Upper lobe of left lung (tissue), 6 donors: Measurements from ENCODE around the gene TEX44. TPM values are rescaled to one million over a fixed set of nuclear protein-coding genes. Genes with fewer than 3 reads are reported as not detected.

Source experiments
- ATAC-seq, 2 donors: fragments of 200-7000 bp; cut with Tn5 transposase; one replicate each; pipeline ENCODE4 v1.9.1; 2022; ENCODE audit warnings: mild to moderate bottlenecking in 2 of 2, moderate library complexity in 2 of 2; ENCODE audit not compliant: low FRiP score in 2 of 2
- DNase-seq, 2 donors: peaks; one replicate each; pipeline ENCODE4 v3.0.0-alpha.2; 2019 to 2020
- H3K27ac ChIP-seq, 4 donors: fragments of 200-600 bp; sonication (generic); one replicate each; pipeline ENCODE4 v1.5.1; 2016 to 2019
- H3K27me3 ChIP-seq, 4 donors: fragments of 200-600 bp; sonication (generic); one replicate each; pipeline ENCODE4 v1.5.1; 2017 to 2019
- H3K36me3 ChIP-seq, 4 donors: fragments of 200-600 bp; sonication (generic); one replicate each; pipeline ENCODE4 v1.5.1; 2016 to 2019
- H3K4me1 ChIP-seq, 4 donors: fragments of 200-600 bp; sonication (generic); one replicate each; pipeline ENCODE4 v1.5.1; 2018 to 2019
- H3K4me3 ChIP-seq, 4 donors: fragments of 200-600 bp; sonication (generic); one replicate each; pipeline ENCODE4 v1.5.1; 2017 to 2019; ENCODE audit warnings: mild to moderate bottlenecking in 2 of 4, moderate library complexity in 1 of 4
- H3K9me3 ChIP-seq, 4 donors: fragments of 200-600 bp; sonication (generic); one replicate each; pipeline ENCODE4 v1.5.1; 2018 to 2019
- CTCF ChIP-seq, 6 experiments: fragments of 450-650 bp in 4 of 6; fragments of 200-600 bp in 2 of 6; sonication (generic) in 2 of 6; IDR thresholded peaks; one replicate each; pipeline ENCODE4 v1.5.1; 2016 to 2019; ENCODE audit warnings: antibody characterized with exemption in 6 of 6
- EP300 ChIP-seq, 4 donors: sonication (generic); formaldehyde crosslinking; IDR thresholded peaks; one replicate each; pipeline ENCODE4 v1.5.1; 2017; ENCODE audit warnings: antibody characterized with exemption in 4 of 4, control low read depth in 2 of 4
- POLR2A ChIP-seq, 4 donors: fragments of 450-650 bp; IDR thresholded peaks; one replicate each; pipeline ENCODE4 v1.5.1; 2016 to 2017; ENCODE audit warnings: antibody characterized with exemption in 4 of 4, mild to moderate bottlenecking in 2 of 4
- POLR2AphosphoS5 ChIP-seq, 2 donors: sonication (generic); formaldehyde crosslinking; IDR thresholded peaks; one replicate each; pipeline ENCODE4 v1.5.1; 2017; ENCODE audit warnings: antibody characterized with exemption in 2 of 2
- WGBS, 2 donors: methylation state at CpG; one replicate each; pipeline ENCODE4 v1.1.5; 2017 to 2018; 5-methylcytosine and 5-hydroxymethylcytosine counted together
- total RNA-seq, 6 donors: library from RNA; depleted of rRNA in 4 of 6; stranded (reverse); fragments of >200 nt in 4 of 6; gene quantifications; one replicate each; pipeline versions ENCODE4 v1.1.0 to v1.2.1, GENCODE V29; 2016 to 2021
- donor health status: DM: no; HTN: no; CAD: no; lungs with moderate emphysema.
- donor health status: DM: no; HTN: yes; CAD: no; lungs with severe emphysema.

Gene TEX44
- total RNA-seq, 6 donors from 2014 or later, result not detected

- Histone ChIP-seq H3K36me3 (no peaks in the 10 kb centered on the region), H3K27me3 (no peaks in the 10 kb centered on the region), H3K4me1 (peaks cover 15 to 35% (median 30%) of the 10 kb centered on the region in 4 donors), H3K27ac (peak overlapping the region; percentile 97 to 100 (median 98)), H3K4me3 (peak overlapping the region in 1 of 4 donors; percentile 46), H3K9me3 (no peaks in the 10 kb centered on the region)
- 82 to 92% methylated on average over 4 to 5 of the region's 7 CpGs for WGBS, 2 donors
- ATAC-seq (no peak), DNase-seq (no peak)
- TF ChIP-seq CTCF (IDR thresholded peaks at IDR 0.05) (no peak), EP300 (IDR thresholded peaks at IDR 0.05) (no peak), POLR2A (IDR thresholded peaks at IDR 0.05) (no peak), POLR2AphosphoS5 (IDR thresholded peaks at IDR 0.05) (no peak)
Observed at GRCh38 chr2:231605607-231606091, 13.0 kb downstream of the TEX44 start.

- no peak for TF ChIP-seq CTCF (IDR thresholded peaks at IDR 0.05)
- peaks cover 21 to 32% (median 27%) of the 10 kb centered on the region in 4 donors for H3K4me1 ChIP-seq
- H3K27ac ChIP-seq, result no peak overlapping the region
- H3K9me3 ChIP-seq, result no peaks in the 10 kb centered on the region
- 80 to 84% methylated on average over 5 to 6 of the region's 6 CpGs for WGBS, 2 donors
- no peaks in the 10 kb centered on the region for H3K27me3 ChIP-seq
- H3K36me3 ChIP-seq, result no peaks in the 10 kb centered on the region
- no peak for DNase-seq
- H3K4me3 ChIP-seq, result no peak overlapping the region
- no peak for ATAC-seq
Observed at GRCh38 chr2:231606941-231607340, 14.3 kb downstream of the TEX44 start.

- Histone ChIP-seq H3K36me3 (no peaks in the 10 kb centered on the region), H3K4me3 (no peak overlapping the region), H3K27ac (peak overlapping the region; percentile 88 to 99 (median 96)), H3K9me3 (no peaks in the 10 kb centered on the region), H3K27me3 (no peaks in the 10 kb centered on the region), H3K4me1 (peaks cover 35 to 42% (median 39%) of the 10 kb centered on the region in 4 donors)
- DNase-seq (peak in 1 of 2 donors; percentile 46), ATAC-seq (peak; percentile 0 to 43)
- TF ChIP-seq POLR2A (IDR thresholded peaks at IDR 0.05) (no peak), CTCF (IDR thresholded peaks at IDR 0.05) (peak in 1 of 6 experiments; percentile 11)
- WGBS, 2 donors, result 62 to 74% methylated on average over 8 to 9 of the region's 9 CpGs
Observed at GRCh38 chr2:231611273-231612108, 18.8 kb downstream of the TEX44 start.

- peak; percentile 27 to 68 for ATAC-seq
- WGBS, 2 donors, result 29 to 57% methylated on average over 6 to 10 of the region's 10 CpGs
- Histone ChIP-seq H3K4me1 (peaks cover 35 to 42% (median 39%) of the 10 kb centered on the region in 4 donors), H3K9me3 (no peaks in the 10 kb centered on the region), H3K27me3 (no peaks in the 10 kb centered on the region), H3K27ac (peak overlapping the region; percentile 88 to 99 (median 96)), H3K4me3 (no peak overlapping the region), H3K36me3 (no peaks in the 10 kb centered on the region)
- TF ChIP-seq EP300 (IDR thresholded peaks at IDR 0.05) (no peak), POLR2AphosphoS5 (IDR thresholded peaks at IDR 0.05) (no peak), POLR2A (IDR thresholded peaks at IDR 0.05) (no peak)
- DNase-seq, result no peak
Observed at GRCh38 chr2:231612109-231612455, 19.4 kb downstream of the TEX44 start.

- 16 to 37% methylated on average over 11 to 21 of the region's 21 CpGs for WGBS, 2 donors
- Histone ChIP-seq H3K9me3 (no peaks in the 10 kb centered on the region), H3K27me3 (no peaks in the 10 kb centered on the region), H3K27ac (peak overlapping the region; percentile 88 to 99 (median 96)), H3K4me3 (peak overlapping the region in 1 of 4 donors; percentile 51), H3K4me1 (peaks cover 35 to 42% (median 39%) of the 10 kb centered on the region in 4 donors), H3K36me3 (no peaks in the 10 kb centered on the region)
- DNase-seq (peak; percentile 95 to 98), ATAC-seq (peak; percentile 81 to 91)
- peak in 1 of 4 donors; percentile 69 for TF ChIP-seq EP300 (IDR thresholded peaks at IDR 0.05)
- TF ChIP-seq POLR2AphosphoS5 (IDR thresholded peaks at IDR 0.05), result peak; percentile 49 to 58
- peak; percentile 95 to 98 (median 96) for TF ChIP-seq CTCF (IDR thresholded peaks at IDR 0.05)
- no peak for TF ChIP-seq POLR2A (IDR thresholded peaks at IDR 0.05)
Observed at GRCh38 chr2:231612456-231613330, 20.0 kb downstream of the TEX44 start.
